A549 (cell line): ENCODE data around the gene SPACA6. TPM values are rescaled to one million over a fixed set of nuclear protein-coding genes. Genes with fewer than 3 reads are reported as not detected.

Source experiments
- ATAC-seq, 2 experiments: fragments of 200-7000 bp in 1 of 2; fragments of >200 bp in 1 of 2; cut with Nextera tagmentation in 1 of 2; cut with Tn5 transposase in 1 of 2; 3 replicates each; pipeline versions ENCODE4 v1.8.0 to v1.9.1; 2018 to 2020; ENCODE audit warnings: mild to moderate bottlenecking in 1 of 2, moderate library complexity in 1 of 2
- CTCF ChIA-PET: fragments of 300-600 bp; sonication (Branson Sonifier 250); formaldehyde crosslinking; extraction: SDS; loops from one replicate; lab custom pipeline; 2021; ENCODE audit warnings: antibody characterized with exemption, inconsistent platforms; lab: Yijun Ruan, JAX
- POLR2A ChIA-PET: fragments of 350-600 bp; formaldehyde crosslinking; extraction: SDS; loops from one replicate; lab custom pipeline; 2021; ENCODE audit warnings: antibody characterized with exemption, inconsistent platforms; lab: Yijun Ruan, JAX
- DNase-seq, 2 experiments: peaks; one replicate each; pipeline versions ENCODE4 v3.0.0 to v3.0.0-alpha.2; 2011 to 2016; ENCODE audit warnings: low read depth in 1 of 2, low spot score in 1 of 2
- FAIRE-seq: peaks from 2 replicates; lab custom pipeline; 2011; peaks lifted over from hg19 to GRCh38; lab: Jason Lieb, UNC
- H3K27ac ChIP-seq, 2 experiments: fragments of >200 bp; sonication (Bioruptor Twin); formaldehyde crosslinking; 3 replicates each; pipeline ENCODE4 v1.5.1; 2016 to 2017
- H3K4me1 ChIP-seq: fragments of >200 bp; sonication (Bioruptor Twin); formaldehyde crosslinking; 3 replicates; pipeline ENCODE4 v1.6.1; 2016
- H3K4me2 ChIP-seq: fragments of >200 bp; sonication (Bioruptor Twin); formaldehyde crosslinking; 3 replicates; pipeline ENCODE4 v1.6.1; 2016
- H3K4me3 ChIP-seq: fragments of >200 bp; sonication (Bioruptor Twin); formaldehyde crosslinking; 3 replicates; pipeline ENCODE4 v1.5.1; 2016
- H3K9me3 ChIP-seq: fragments of >200 bp; sonication (Bioruptor Twin); formaldehyde crosslinking; 3 replicates; pipeline ENCODE4 v1.6.1; 2016
- BHLHE40 ChIP-seq: IDR thresholded peaks from 2 replicates; pipeline ENCODE4 v1.6.1; 2012; ENCODE audit warnings: low read depth, low read length, inconsistent platforms
- CEBPB ChIP-seq, 2 experiments: fragments of >200 bp in 1 of 2; sonication (Bioruptor Twin) in 1 of 2; formaldehyde crosslinking in 1 of 2; IDR thresholded peaks; 2 replicates each; pipeline ENCODE4 v1.6.1; 2012 to 2016
- CHD2 ChIP-seq: fragments of 150-350 bp; IDR thresholded peaks from 2 replicates; pipeline ENCODE4 v1.6.1; 2014; ENCODE audit warnings: low read length; ENCODE audit not compliant: partially characterized antibody
- EHF ChIP-seq: fragments of 250-450 bp; sonication (Bioruptor Pico); IDR thresholded peaks from 2 replicates; pipeline ENCODE4 v1.5.0; 2020; ENCODE audit warnings: mild to moderate bottlenecking
- EHMT2 ChIP-seq: fragments of 200-600 bp; sonication (generic); IDR thresholded peaks from 2 replicates; pipeline ENCODE4 v1.6.1; 2016; ENCODE audit warnings: antibody characterized with exemption, low read depth, mild to moderate bottlenecking, moderate library complexity
- EP300 ChIP-seq, 2 experiments: fragments of >200 bp; sonication (Bioruptor Twin); formaldehyde crosslinking; IDR thresholded peaks; 2 replicates in 1 of 2; 3 replicates in 1 of 2; pipeline ENCODE4 v1.6.1; 2016 to 2017
- HEYL ChIP-seq: fragments of 250-450 bp; sonication (Bioruptor Pico); IDR thresholded peaks from 2 replicates; pipeline ENCODE4 v1.8.0; 2021; ENCODE audit warnings: mild to moderate bottlenecking, moderate library complexity
- MAFK ChIP-seq: fragments of 450-650 bp; IDR thresholded peaks from 2 replicates; pipeline ENCODE4 v1.6.1; 2014; ENCODE audit not compliant: partially characterized antibody
- PHF8 ChIP-seq: fragments of 200-600 bp; sonication (generic); IDR thresholded peaks from 2 replicates; pipeline ENCODE4 v1.6.1; 2016; ENCODE audit warnings: low read depth, mild to moderate bottlenecking, antibody characterized with exemption, moderate library complexity, borderline replicate concordance
- RARB ChIP-seq: fragments of 250-450 bp; sonication (Bioruptor Pico); IDR thresholded peaks from 2 replicates; pipeline ENCODE4 v1.8.0; 2021; ENCODE audit warnings: mild to moderate bottlenecking, moderate library complexity
- TFCP2L1 ChIP-seq: fragments of 250-450 bp; sonication (Bioruptor Pico); IDR thresholded peaks from 2 replicates; pipeline ENCODE4 v1.5.0; 2021; ENCODE audit warnings: mild to moderate bottlenecking
- ZC3H11A ChIP-seq: fragments of 450-650 bp; IDR thresholded peaks from 2 replicates; pipeline ENCODE4 v1.6.1; 2014; ENCODE audit warnings: antibody characterized with exemption, mild to moderate bottlenecking
- ZSCAN20 ChIP-seq: fragments of 250-450 bp; sonication (Bioruptor Pico); IDR thresholded peaks from 2 replicates; pipeline ENCODE4 v1.8.0; 2022; ENCODE audit warnings: mild to moderate bottlenecking, moderate library complexity
- WGBS: methylation state at CpG from one replicate; pipeline ENCODE4 v1.1.6; 2017; ENCODE audit errors: missing lambda C conversion rate; 5-methylcytosine and 5-hydroxymethylcytosine counted together
- polyA plus RNA-seq, 4 experiments: library from polyadenylated mRNA; depleted of rRNA in 3 of 4; stranded (reverse); fragments of >200 nt; fragmentation: RNase III in 1 of 4; extraction: RNeasy Plus Mini Kit Qiagen cat#74134 plus additional on column Dnase treatment in 1 of 4; gene quantifications; 2 replicates in 3 of 4; 3 replicates in 1 of 4; pipeline ENCODE4 v1.2.3, GENCODE V29; 2011 to 2017
- TF ChIP-seq, protein P1 (sequence below): fragments of 450-650 bp; IDR thresholded peaks from 2 replicates; pipeline ENCODE4 v1.6.1; 2014; ENCODE audit warnings: antibody characterized with exemption
- TF ChIP-seq, protein P2 (sequence below): fragments of >200 bp; sonication (Bioruptor Twin); formaldehyde crosslinking; IDR thresholded peaks from 2 replicates; pipeline ENCODE4 v1.6.1; 2016
- TF ChIP-seq, protein P3 (sequence below): fragments of >200 bp; sonication (Bioruptor Twin); formaldehyde crosslinking; IDR thresholded peaks from 3 replicates; pipeline ENCODE4 v1.5.1; 2016
- TF ChIP-seq, protein P4 (sequence below): IDR thresholded peaks from 2 replicates; pipeline ENCODE4 v1.6.1; 2012

Gene SPACA6
- polyA plus RNA-seq, 2 of the 4 experiments (the other 2 are of a cell fraction) = 9.5 to 36.4 TPM

DNA sequence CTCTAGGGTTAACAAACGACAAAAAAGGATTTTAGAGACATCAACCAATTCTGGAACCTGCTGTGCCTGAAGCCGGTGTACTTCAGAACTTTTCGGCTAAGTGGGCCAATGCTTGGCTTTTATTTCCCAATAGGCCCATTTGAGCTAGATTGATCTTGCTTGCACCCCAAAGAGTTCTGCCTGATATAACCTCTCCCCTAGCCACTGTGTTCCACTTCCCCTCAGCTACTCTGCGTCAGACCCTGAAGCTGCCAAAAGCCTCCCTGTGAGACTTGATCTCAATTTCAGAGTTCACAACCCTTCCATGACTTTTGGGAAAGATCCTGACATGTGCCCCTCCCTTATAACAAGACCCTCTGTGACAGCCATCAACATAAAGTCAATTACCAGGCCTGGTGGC is 40.9 kb upstream of the SPACA6 start:
- CTCF ChIA-PET = interaction anchor here (0.7 to 1.4 kb wide), 4 partner anchors 9 to 231 kb away, joined by 3 to 6 read pairs (median 4); no protein-coding TSS in a partner anchor
- TF ChIP-seq CEBPB (IDR thresholded peaks at IDR 0.05) (no peak), BHLHE40 (no peak), MAFK (no peak), PHF8 (no peak), ZSCAN20 (CRISPR knock-in tag) (no peak)
- 42% methylated on average over 4 of the region's 4 CpGs for WGBS

DNA sequence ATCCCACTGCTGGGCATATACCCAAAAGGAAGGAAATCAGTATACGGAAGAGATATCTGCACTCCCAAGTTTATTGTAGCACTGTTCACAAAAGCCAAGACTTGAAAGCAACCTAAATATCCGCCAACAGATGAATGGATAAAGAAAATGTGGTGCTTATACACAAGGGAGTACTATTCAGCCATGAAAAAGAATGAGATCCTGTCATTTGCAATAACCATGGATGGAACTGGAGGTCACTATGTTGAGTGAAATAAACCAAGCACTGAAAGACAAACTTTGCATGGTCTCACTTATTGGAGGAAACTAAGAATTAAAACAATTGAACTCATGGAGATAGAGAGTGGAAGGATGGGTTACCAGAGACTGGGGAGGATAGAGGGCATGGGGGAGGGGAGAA is 40.0 kb upstream of the SPACA6 start:
- CTCF ChIA-PET = interaction anchor here (1.4 kb wide), 1 partner anchor 315 kb away, joined by 5 read pairs; no protein-coding TSS in a partner anchor
- no peak for TF ChIP-seq RARB (CRISPR knock-in tag)
- no peak for TF ChIP-seq CEBPB (IDR thresholded peaks at IDR 0.05)
- no peak for TF ChIP-seq EHMT2
- TF ChIP-seq, protein P1, sequence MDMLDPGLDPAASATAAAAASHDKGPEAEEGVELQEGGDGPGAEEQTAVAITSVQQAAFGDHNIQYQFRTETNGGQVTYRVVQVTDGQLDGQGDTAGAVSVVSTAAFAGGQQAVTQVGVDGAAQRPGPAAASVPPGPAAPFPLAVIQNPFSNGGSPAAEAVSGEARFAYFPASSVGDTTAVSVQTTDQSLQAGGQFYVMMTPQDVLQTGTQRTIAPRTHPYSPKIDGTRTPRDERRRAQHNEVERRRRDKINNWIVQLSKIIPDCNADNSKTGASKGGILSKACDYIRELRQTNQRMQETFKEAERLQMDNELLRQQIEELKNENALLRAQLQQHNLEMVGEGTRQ = no peak
- TF ChIP-seq ZC3H11A = no peak
- no peak for TF ChIP-seq CHD2
- TF ChIP-seq, protein P2, sequence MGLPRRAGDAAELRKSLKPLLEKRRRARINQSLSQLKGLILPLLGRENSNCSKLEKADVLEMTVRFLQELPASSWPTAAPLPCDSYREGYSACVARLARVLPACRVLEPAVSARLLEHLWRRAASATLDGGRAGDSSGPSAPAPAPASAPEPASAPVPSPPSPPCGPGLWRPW = no peak
- no peak for TF ChIP-seq TFCP2L1 (CRISPR knock-in tag)
- no peak for TF ChIP-seq EP300 (IDR thresholded peaks at IDR 0.05)
- TF ChIP-seq, protein P3, sequence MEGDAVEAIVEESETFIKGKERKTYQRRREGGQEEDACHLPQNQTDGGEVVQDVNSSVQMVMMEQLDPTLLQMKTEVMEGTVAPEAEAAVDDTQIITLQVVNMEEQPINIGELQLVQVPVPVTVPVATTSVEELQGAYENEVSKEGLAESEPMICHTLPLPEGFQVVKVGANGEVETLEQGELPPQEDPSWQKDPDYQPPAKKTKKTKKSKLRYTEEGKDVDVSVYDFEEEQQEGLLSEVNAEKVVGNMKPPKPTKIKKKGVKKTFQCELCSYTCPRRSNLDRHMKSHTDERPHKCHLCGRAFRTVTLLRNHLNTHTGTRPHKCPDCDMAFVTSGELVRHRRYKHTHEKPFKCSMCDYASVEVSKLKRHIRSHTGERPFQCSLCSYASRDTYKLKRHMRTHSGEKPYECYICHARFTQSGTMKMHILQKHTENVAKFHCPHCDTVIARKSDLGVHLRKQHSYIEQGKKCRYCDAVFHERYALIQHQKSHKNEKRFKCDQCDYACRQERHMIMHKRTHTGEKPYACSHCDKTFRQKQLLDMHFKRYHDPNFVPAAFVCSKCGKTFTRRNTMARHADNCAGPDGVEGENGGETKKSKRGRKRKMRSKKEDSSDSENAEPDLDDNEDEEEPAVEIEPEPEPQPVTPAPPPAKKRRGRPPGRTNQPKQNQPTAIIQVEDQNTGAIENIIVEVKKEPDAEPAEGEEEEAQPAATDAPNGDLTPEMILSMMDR = no peak
- Histone ChIP-seq H3K27ac (no peak overlapping the region), H3K4me1 (no peaks in the 10 kb centered on the region), H3K9me3 (peaks cover 13% of the 10 kb centered on the region), H3K4me3 (no peak overlapping the region), H3K4me2 (no peak overlapping the region)
- no peak for DNase-seq
- FAIRE-seq = no peak
- 2% methylated on average over 2 of the region's 2 CpGs for WGBS
- no peak for ATAC-seq
- POLR2A ChIA-PET = no interaction called here

More for the DNA sequence above, 40.9 kb upstream of the SPACA6 start:
- no peak overlapping the region for H3K4me3 ChIP-seq
- POLR2A ChIA-PET = no interaction called here
- no peak overlapping the region for H3K27ac ChIP-seq
- DNase-seq = no peak
- no peak for FAIRE-seq
- no peaks in the 10 kb centered on the region for H3K4me1 ChIP-seq
- no peak for ATAC-seq
- H3K9me3 ChIP-seq = peaks cover 13% of the 10 kb centered on the region
- H3K4me2 ChIP-seq = no peak overlapping the region

DNA sequence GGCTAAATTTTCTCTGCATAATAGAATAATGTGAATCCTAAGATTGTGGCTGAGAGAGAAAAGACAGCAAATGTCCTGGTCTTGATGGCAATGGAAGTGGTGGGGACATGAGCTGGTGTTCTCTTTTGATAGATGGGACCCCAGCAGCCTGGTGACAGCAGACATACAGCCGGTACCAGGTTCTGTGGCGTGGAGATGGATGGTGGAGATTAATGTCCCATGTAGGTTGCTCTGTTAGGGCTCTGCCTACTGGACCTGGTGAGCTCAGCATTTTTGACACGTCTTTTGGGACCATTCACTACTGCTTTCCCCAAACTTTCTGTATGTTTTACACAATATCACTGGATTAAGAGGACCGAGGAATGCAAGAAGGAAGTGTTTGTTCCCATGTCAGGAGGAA is 38.3 kb upstream of the SPACA6 start:
- Histone ChIP-seq H3K9me3 (peaks cover 13% of the 10 kb centered on the region), H3K4me1 (no peaks in the 10 kb centered on the region), H3K4me2 (no peak overlapping the region), H3K27ac (no peak overlapping the region), H3K4me3 (no peak overlapping the region)
- DNase-seq (peak; percentile 12 to 43), FAIRE-seq (no peak), ATAC-seq (peak; percentile 58 to 69; a peak in 4 of 6 replicates)
- WGBS = under 1% methylated on average over 4 of the region's 4 CpGs
- TF ChIP-seq EHF (CRISPR knock-in tag) = no peak
- TF ChIP-seq, protein P4, sequence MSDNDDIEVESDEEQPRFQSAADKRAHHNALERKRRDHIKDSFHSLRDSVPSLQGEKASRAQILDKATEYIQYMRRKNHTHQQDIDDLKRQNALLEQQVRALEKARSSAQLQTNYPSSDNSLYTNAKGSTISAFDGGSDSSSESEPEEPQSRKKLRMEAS = no peak
- TF ChIP-seq HEYL (CRISPR knock-in tag) = no peak
- TF ChIP-seq MAFK = peak; percentile 52
- POLR2A ChIA-PET = no interaction called here
- CTCF ChIA-PET = interaction anchor here (0.6 to 2.2 kb wide), 10 partner anchors 8 to 1171 kb away, joined by 3 to 9 read pairs (median 4); partner anchors contain the start of gene SIGLEC14
